HG02798 (cell line): ENCODE measurements around the gene SRGAP2.
"Not testable (repeated sequence)": the region's sequence is repeated elsewhere in the genome, so short reads cannot be mapped to it uniquely, and the experiment has no call there.

Experiments used
- ATAC-seq: cut with Tn5 transposase; IDR thresholded peaks from one replicate; pipeline ENCODE4 v1.9.1; 2021; ENCODE audit warnings: mild to moderate bottlenecking; ENCODE audit not compliant: unreplicated experiment, poor library complexity

SRGAP2 gene

DNA sequence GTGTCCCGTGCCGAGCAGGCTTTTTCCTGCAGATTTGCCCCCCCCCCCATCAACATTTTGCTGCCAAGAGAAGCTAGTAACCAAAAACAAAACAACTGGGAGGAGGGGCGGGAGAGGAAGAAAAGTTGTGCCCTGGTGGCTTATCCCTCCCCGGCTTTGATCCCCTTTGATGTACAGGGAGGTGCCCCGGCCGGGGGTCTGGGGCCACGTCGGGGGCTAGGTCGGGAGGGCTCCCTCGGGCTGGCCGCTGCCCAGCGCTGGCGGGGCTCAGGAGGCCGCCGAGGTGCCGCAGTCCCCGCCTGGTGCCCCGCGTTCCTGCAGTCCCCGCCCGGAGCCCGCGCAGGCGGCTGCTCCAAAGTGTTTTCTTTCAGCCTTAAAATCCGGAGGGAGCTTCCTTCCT, 1.5 kb downstream of the SRGAP2 start:
- ATAC-seq, result not testable (repeated sequence)

DNA sequence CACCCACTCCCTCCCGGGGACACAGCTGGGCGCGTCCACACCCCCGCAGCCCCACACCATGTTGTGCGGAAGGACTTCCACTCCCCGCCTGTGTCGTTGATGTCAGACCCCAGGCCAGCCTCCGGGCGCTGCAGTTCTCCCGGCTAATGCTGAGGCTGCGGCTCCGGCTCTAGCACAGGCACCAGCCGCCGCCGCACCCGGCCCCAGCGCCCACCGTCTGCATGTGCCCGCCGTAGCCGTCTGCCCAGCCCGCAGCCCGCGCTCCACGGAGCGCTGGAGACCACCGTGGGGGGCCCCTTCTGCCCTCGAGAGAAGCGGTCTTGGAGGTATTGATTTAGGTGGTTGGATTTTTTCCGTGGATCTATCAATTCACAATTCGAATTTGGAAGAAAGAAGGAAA, 2.2 kb downstream of the SRGAP2 start:
- ATAC-seq, result not testable (repeated sequence)

DNA sequence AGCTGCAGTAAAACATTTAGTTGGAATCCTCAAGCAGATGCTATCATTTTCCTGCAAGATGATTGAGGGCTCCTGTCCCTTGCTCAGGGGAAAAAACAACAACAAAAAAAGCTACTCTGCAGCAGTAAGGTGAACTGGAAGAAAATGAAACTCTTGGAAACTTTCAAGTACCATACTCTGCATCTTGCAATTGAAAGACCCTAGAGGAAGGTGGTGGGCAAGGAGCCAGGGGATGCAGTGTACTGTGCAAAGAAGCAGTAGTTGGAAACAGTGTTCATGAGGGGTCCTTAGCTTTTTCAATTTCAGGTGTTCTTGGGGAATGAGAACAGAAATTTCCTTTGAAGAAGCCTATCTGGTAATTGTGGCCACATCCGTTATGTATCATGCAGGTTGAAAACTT, 7.5 kb downstream of the SRGAP2 start:
- ATAC-seq, result not testable (repeated sequence)

DNA sequence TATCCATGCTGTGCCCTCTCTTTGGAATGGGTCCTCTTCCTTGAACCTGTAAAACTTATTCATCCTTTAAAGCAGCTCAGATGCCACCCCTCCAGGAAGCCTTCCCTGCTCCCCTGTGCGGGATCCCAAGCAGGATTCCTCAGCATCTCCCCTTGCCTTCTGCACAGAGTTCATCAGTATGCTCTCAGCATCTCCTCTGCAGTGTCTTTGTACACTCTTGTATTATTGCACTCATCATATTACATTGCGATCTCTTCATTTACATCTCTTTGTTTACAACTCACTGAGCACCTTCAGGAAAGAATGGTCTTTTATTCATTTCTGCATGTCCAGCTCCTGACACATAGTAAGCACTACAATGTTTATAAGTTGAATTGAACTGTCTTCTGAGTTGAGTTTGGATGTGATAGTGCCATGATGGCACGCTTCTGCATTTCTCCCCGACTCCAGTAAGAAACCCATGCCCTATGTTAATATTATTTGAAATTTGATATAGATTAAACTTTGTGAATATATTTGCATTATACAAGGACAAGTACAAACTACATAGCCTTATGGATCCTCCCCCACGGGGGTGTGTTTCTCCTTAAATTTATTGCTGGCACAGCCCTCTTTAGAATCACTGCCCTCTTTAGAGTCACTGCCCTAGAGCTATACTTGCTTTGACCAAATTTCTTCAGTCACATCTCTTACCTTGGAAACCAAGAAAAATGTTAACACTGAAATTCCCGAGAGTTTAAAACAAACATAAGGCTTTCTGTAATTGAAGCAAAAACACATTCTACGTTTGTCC, 12.5 kb downstream of the SRGAP2 start:
- ATAC-seq, result not testable (repeated sequence)

- not testable (repeated sequence) for ATAC-seq
Observed at GRCh38 chr1:206218285-206218684, 14.9 kb downstream of the SRGAP2 start.

GRCh38 chr1:206218765-206219164, 15.4 kb downstream of the SRGAP2 start:
- ATAC-seq, result not testable (repeated sequence)

- ATAC-seq, result not testable (repeated sequence)
Observed at GRCh38 chr1:206219514-206220331, 16.4 kb downstream of the SRGAP2 start.

DNA sequence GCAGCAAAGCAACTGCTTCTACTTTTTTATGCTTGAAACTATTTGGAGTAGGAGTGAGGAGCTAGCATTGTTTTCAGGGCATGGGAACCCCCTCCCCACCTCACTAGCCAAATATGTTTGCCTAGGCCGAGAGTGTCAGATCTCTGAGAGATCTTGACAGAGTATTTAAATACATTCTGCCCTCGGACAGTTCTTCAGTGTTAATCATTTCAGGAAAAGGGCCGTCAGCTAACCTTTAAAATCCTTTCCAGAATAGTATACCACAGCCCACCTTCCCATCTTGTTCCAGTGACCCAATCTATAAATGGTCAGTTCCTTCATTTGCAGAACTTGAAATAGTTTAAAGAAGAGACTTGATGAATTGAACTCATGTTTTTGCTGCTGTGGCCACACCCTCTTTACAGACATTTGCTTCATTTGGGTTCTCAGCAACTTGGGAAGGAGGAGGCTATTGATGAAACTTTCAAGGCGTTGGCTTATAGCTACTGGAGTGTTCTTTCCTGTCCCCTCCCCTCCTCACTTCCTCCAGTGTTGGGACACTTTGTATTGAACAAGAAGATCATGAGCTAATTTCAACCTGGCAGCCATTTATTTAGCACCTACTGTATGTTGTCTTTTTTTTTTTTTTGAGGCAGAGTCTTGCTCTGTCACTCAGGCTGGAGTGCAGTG, 17.1 kb downstream of the SRGAP2 start:
- not testable (repeated sequence) for ATAC-seq

DNA sequence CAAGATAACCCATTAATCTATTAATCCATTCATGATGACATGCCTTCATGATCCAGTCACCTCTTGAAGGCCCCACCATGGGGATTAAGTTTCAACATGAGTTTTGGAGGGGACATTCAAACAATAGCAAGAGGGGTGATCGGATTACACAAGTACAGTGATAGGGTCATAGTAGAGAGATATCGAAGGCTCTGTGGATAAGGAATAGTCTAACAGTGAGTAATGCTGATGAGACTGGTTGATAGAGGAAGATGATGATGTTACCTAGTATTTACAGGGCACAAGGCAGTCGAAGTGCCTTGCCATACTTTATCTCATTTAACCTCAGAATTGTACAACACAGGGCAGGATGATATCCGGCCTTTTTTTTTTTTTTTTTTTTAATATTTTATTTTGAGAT, 18.2 kb downstream of the SRGAP2 start:
- not testable (repeated sequence) for ATAC-seq

DNA sequence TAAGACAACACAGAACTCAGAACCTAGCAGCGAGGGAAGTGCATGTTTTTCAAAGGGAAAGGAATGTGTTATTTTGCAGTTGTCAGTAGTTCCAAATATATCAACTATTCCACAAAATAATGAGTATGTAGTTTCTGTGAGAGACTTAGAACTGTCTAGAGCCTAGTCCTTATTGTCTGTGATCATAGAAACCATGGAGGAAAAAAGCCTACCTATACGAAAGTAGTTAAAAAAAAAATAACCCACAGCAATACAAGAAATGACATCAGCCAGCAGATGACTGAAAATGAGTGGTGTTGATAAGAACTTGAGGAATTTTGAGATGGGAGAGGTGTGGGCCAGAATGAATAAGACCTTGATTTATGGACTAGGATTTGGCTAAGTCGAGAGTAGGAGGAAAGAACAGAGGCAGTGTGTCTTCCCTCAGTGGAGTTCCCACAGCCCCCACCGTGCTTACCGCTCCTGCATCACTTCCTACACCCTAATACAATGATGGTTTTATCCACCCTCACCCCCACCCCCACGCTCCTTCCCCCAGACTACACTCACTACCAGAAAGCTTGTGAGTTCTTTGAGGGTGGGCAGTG, 20.9 kb downstream of the SRGAP2 start:
- not testable (repeated sequence) for ATAC-seq

DNA sequence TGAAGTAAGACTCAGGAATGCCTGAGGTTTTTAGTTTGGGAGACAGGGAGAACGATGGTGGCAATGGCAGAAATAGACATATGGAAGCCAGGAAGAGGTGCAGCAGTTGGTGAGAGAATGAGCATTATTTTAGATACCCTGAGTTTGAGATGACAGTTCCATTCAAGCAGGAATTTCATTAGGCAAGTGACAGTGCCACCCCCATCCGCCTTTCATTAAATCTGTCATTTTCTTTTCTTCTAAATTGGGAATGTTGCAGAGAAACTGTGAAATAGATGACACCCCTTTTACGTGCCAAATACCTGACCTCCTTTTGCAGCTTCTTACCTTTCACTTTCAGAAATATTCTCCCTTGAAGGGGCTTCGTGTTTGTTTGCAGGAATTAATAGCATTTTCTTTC, 22.0 kb downstream of the SRGAP2 start:
- not testable (repeated sequence) for ATAC-seq

DNA sequence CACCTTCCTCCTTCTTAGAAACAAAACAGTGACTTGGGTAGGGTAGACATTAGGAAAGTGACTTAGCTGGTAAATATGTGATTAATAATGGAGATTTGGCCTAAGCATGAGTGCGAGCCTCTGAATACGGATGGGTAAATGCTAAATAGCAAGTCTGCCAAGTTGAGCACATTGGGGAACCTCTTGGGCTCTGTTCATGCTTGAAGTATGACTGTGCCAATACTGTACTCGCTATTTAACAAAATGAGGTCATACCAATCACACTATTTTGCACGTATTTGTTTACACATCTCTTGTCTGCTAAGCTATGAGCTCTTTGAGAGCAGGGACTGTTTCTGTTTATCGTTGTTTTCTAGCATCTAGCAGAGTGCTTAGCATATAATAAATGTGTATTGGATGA, 23.5 kb downstream of the SRGAP2 start:
- ATAC-seq, result not testable (repeated sequence)

GRCh38 chr1:206229286-206229685, 25.9 kb downstream of the SRGAP2 start:
- ATAC-seq, result not testable (repeated sequence)

DNA sequence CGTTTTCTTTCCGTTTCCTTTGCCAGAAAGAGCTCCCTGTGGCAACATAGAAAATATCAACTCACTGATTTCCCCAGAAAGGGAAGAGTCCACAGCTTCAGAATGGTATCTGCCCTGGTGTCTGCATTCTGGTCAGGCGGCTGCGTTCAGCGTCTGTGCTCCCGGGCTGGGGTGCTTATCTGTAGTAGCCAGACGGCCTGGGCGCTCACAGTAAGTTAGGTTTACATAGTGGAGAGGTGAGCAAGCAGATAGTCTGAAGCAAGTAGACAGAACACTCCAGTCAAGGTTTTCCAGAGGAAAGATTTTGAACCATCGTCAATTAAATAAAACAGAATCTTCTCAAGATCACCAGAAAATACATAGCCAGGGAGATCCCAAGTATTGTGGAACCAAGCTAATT, 28.6 kb downstream of the SRGAP2 start:
- not testable (repeated sequence) for ATAC-seq

GRCh38 chr1:206232970-206233645, 29.8 kb downstream of the SRGAP2 start:
- ATAC-seq, result peak; percentile 81

- not testable (repeated sequence) for ATAC-seq
Observed at GRCh38 chr1:206234189-206234916, 31.0 kb downstream of the SRGAP2 start.

GRCh38 chr1:206235190-206235589, 31.8 kb downstream of the SRGAP2 start:
- not testable (repeated sequence) for ATAC-seq

DNA sequence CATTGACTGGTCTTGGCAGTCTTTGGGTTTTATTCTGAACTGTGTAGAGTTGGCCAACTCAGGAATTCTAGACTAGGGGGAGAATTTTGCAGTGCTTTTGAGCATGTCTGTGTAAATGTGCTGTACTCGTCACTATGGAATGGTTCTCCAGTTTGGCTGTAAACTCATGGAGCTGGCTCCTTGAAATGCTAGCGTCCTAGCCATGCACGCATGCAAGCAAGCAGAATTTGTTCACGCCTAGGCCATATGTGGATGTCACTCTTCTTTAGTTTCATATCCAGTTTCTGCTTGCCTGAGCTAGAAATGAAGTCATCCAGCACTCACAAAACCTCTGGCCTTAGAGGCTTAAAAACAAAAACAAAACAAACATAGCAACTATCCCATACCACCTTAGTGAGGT, 36.9 kb downstream of the SRGAP2 start:
- ATAC-seq, result peak; percentile 57

GRCh38 chr1:206243335-206243734, 40.0 kb downstream of the SRGAP2 start:
- ATAC-seq, result peak; percentile 95
